DND-41 (cell line): ENCODE measurements around the gene TIPARP.

Experiments used
- CTCF ChIP-seq: IDR thresholded peaks from 2 replicates; pipeline ENCODE4 v1.5.1; 2012; ENCODE audit warnings: borderline replicate concordance, low read length, moderate library complexity, mild to moderate bottlenecking; ENCODE audit not compliant: poor library complexity, severe bottlenecking; ENCODE audit errors: extremely low read depth
- EZH2 ChIP-seq: IDR thresholded peaks from 3 replicates; pipeline ENCODE4 v1.6.1; 2012; ENCODE audit warnings: borderline replicate concordance, low read depth, mild to moderate bottlenecking, moderate library complexity, low read length, inconsistent platforms; ENCODE audit not compliant: severe bottlenecking

- TF ChIP-seq CTCF (no peak), EZH2 (no peak)
These were observed 70.2 kb downstream of the TIPARP start for GRCh38 chr3:156744631-156745030.
